Peyer's patch (tissue), 4 donors: ENCODE measurements around the gene USH2A. TPM values are rescaled to one million over a fixed set of nuclear protein-coding genes. Genes with fewer than 3 reads are reported as not detected.

Experiments used
- DNase-seq, 3 donors: peaks; one replicate each; pipeline ENCODE4 v3.0.0-alpha.2; 2017 to 2019
- H3K27ac ChIP-seq, 4 donors: fragments of 200-600 bp; sonication (generic); one replicate each; pipeline ENCODE4 v1.5.1; 2016 to 2019
- H3K27me3 ChIP-seq, 2 donors: fragments of 200-600 bp; sonication (generic); one replicate each; pipeline ENCODE4 v1.5.1; 2019
- H3K36me3 ChIP-seq, 3 donors: fragments of 200-600 bp; sonication (generic); one replicate each; pipeline ENCODE4 v1.5.1; 2016 to 2019
- H3K4me1 ChIP-seq, 4 donors: fragments of 200-600 bp; sonication (generic); one replicate each; pipeline ENCODE4 v1.5.1; 2016 to 2019
- H3K4me3 ChIP-seq, 4 donors: fragments of 200-600 bp; sonication (generic); 1 replicate in 3 of 4; 2 replicates in 1 of 4; pipeline ENCODE4 v1.5.1; 2016 to 2019; ENCODE audit warnings: mild to moderate bottlenecking in 1 of 4
- H3K9me3 ChIP-seq, 4 donors: fragments of 200-600 bp; sonication (generic); one replicate each; pipeline ENCODE4 v1.5.1; 2016 to 2019; ENCODE audit warnings: mild to moderate bottlenecking in 1 of 4
- CTCF ChIP-seq, 6 experiments: fragments of 450-650 bp in 4 of 6; fragments of 200-600 bp in 2 of 6; sonication (generic) in 1 of 6; IDR thresholded peaks; one replicate each; pipeline ENCODE4 v1.5.1; 2017 to 2019; ENCODE audit warnings: antibody characterized with exemption in 6 of 6, mild to moderate bottlenecking in 3 of 6, moderate library complexity in 1 of 6
- POLR2A ChIP-seq, 2 donors: fragments of 450-650 bp; IDR thresholded peaks; one replicate each; pipeline ENCODE4 v1.5.1; 2017; ENCODE audit warnings: antibody characterized with exemption in 2 of 2, mild to moderate bottlenecking in 2 of 2, moderate library complexity in 2 of 2
- total RNA-seq, 4 donors: library from RNA; depleted of rRNA; stranded (reverse); fragments of >200 nt; gene quantifications; one replicate each; pipeline ENCODE4 v1.1.0, GENCODE V29; 2016

The USH2A gene
- total RNA-seq, 4 donors from 2014 or later: not detected

GRCh38 chr1:215647738-215648137 lies 775.5 kb downstream of the USH2A start:
- H3K9me3 ChIP-seq: no peaks in the 10 kb centered on the region
- H3K27ac ChIP-seq: no peak overlapping the region
- DNase-seq: no peak
- H3K27me3 ChIP-seq: no peaks in the 10 kb centered on the region
- H3K4me3 ChIP-seq: no peak overlapping the region
- no peak for TF ChIP-seq CTCF (IDR thresholded peaks at IDR 0.05)
- no peak for TF ChIP-seq POLR2A (IDR thresholded peaks at IDR 0.05)
- H3K4me1 ChIP-seq: no peaks in the 10 kb centered on the region
- H3K36me3 ChIP-seq: no peaks in the 10 kb centered on the region

- no peak overlapping the region for H3K4me3 ChIP-seq
- DNase-seq: no peak
- H3K27me3 ChIP-seq: no peaks in the 10 kb centered on the region
- TF ChIP-seq CTCF (IDR thresholded peaks at IDR 0.05): no peak
- H3K36me3 ChIP-seq: no peaks in the 10 kb centered on the region
- no peaks in the 10 kb centered on the region for H3K4me1 ChIP-seq
- no peaks in the 10 kb centered on the region for H3K9me3 ChIP-seq
- H3K27ac ChIP-seq: no peak overlapping the region
Measured at GRCh38 chr1:215645861-215646260, 777.4 kb downstream of the USH2A start.

- TF ChIP-seq POLR2A (IDR thresholded peaks at IDR 0.05) (no peak), CTCF (IDR thresholded peaks at IDR 0.05) (no peak)
- Histone ChIP-seq H3K27ac (no peak overlapping the region), H3K9me3 (no peaks in the 10 kb centered on the region), H3K4me3 (no peak overlapping the region), H3K4me1 (no peaks in the 10 kb centered on the region), H3K36me3 (no peaks in the 10 kb centered on the region), H3K27me3 (no peaks in the 10 kb centered on the region)
- DNase-seq: no peak
Measured at GRCh38 chr1:215645182-215645581, 778.1 kb downstream of the USH2A start.

GRCh38 chr1:215643592-215644321 lies 779.5 kb downstream of the USH2A start:
- H3K4me1 ChIP-seq: no peaks in the 10 kb centered on the region
- H3K27me3 ChIP-seq: no peaks in the 10 kb centered on the region
- H3K9me3 ChIP-seq: no peaks in the 10 kb centered on the region
- no peak overlapping the region for H3K27ac ChIP-seq
- no peaks in the 10 kb centered on the region for H3K36me3 ChIP-seq
- no peak for TF ChIP-seq POLR2A (IDR thresholded peaks at IDR 0.05)
- TF ChIP-seq CTCF (IDR thresholded peaks at IDR 0.05): no peak
- H3K4me3 ChIP-seq: no peak overlapping the region
- DNase-seq: no peak

GRCh38 chr1:215640429-215641148 lies 782.7 kb downstream of the USH2A start:
- TF ChIP-seq POLR2A (IDR thresholded peaks at IDR 0.05): no peak
- TF ChIP-seq CTCF (IDR thresholded peaks at IDR 0.05): no peak
- no peak for DNase-seq
- Histone ChIP-seq H3K9me3 (no peaks in the 10 kb centered on the region), H3K4me3 (no peak overlapping the region), H3K4me1 (peaks cover 0 to 8% (median 0%) of the 10 kb centered on the region in 4 donors), H3K27ac (no peak overlapping the region), H3K36me3 (no peaks in the 10 kb centered on the region), H3K27me3 (no peaks in the 10 kb centered on the region)
